ENCODE results near the gene AGFG2. TPM values are rescaled to one million over a fixed set of nuclear protein-coding genes. Genes with fewer than 3 reads are reported as not detected.

AGFG2 gene
- total RNA-seq, 1 donor from 2014 or later, result 27.1 TPM

DNA sequence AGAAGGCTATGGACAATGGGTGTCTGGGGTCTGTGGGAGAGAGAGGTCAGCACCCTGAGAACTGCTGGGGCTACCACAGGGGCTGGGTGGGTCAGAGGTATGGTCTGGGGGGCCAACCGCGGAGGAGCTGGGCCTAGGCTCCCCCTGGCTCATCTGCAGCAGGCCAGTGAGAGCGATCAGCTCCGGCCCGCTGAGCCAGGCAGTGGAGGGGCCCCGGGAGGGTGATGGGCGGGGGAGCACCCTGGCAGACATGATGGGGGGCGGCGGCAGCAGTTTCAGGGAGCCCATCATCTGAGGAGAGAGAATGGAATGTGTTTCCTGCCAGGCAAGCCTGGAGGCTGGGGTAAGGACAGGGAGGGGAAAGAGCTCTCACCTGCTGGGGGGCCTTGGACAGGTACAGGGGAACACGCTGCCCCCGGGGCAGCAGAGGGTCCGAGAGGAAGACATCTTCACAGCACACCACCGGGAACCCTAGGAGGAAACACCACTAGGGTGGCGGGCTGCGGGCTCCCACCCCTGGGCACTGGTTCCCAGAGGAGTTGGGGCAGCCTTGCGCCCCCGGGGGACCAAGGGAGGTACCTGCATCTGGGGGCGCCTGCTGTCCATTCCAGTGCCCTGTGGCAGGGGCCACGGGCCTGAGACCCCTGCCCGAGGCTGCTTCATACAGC lies 33.4 kb downstream of the AGFG2 start:
- no peak for DNase-seq (ENCODE audit: low read depth, low spot score)

- no peak for DNase-seq (ENCODE audit: low read depth, low spot score)
These were observed 34.1 kb downstream of the AGFG2 start for GRCh38 chr7:100572949-100573675.

- no peak for DNase-seq (ENCODE audit: low read depth, low spot score)
These were observed 34.8 kb downstream of the AGFG2 start, which contains the start of gene SAP25 for GRCh38 chr7:100573691-100574361. SAP25 (minus strand) TSS chr7:100573900; CDS start chr7:100573742, 158 bp downstream.

GRCh38 chr7:100574362-100575205 lies 35.6 kb downstream of the AGFG2 start:
- no peak for DNase-seq (ENCODE audit: low read depth, low spot score)

DNA sequence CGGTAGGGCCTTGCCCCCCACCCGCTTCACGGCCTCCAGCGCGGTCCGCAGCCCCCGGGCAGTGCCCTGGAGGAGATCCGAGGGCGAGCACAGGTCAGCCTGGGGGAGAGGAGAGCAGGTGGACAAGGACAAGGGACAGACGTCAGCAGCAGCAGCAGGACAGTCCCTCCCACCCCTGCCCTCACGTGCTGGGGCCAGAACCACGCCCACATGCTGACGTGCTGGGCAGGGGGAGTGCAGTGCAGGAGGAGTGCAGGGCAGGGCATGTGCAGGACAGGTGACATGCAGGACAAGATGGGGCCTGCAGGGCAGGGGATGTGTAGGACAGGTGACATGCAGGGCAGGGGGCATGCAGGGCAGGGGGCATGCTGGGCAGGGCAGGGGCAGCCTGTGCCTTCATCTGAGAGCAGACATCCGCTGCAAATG lies 36.2 kb downstream of the AGFG2 start:
- no peak for DNase-seq (ENCODE audit: low read depth, low spot score)

DNA sequence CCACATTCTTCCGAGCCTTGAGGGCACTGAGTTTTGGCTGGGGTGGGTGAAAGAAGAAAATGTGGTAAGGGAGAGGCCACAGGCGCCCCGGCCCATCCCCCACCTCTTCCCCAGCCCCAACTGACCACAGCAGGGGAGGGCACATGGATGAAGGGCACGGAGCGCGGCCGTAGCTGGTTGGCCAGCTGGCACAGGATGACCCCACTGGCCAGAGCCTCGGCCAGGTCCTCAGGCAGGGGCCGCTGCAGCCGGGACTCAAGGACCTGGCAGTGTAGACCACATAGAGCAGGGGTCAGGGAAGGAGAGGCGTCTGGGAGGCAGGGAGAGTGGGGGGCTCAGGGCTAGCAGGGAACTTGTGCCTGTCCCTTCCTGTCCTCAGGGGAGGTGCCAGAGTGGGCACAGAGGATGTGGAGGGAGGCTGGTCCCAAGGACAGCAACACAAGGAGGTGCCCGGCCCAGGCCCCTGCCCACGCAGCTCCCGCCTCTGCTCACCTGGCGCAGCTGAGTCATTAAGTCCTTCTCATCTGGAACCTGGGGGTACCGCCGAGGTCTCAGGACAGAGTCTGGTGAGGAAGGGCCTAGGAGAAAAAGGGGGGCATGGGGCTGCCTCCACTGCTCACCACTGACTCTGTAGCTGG lies 36.9 kb downstream of the AGFG2 start:
- no peak for DNase-seq (ENCODE audit: low read depth, low spot score)

DNA sequence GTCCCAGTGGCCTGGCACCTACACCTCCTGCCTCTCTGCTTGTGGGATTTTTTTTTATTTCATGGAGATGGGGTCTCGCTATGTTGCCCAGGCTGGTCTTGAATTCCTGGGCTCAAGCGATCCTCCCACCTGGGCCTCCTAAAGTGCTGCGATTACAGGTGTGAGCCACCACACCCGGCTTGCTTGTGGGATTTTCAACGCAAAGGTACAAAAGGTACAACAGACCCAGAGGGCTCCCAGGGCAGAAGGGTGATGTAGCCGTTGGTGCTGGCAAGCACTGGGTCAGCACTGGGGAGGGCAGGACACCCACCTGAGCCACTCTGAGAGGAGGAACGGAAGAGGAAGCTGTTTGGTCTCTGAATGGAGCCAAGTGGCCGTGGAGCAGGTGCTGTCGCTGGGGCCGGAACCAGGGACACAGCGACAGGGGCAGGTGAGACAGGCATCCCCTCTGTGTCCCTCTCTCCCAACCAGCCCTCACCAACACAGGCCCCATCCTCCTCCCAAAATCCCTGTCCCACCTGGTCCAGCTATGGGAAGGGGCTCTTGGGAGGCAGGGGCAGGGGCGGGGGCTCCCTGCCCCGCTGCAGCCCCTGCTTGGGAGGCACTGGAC lies 37.5 kb downstream of the AGFG2 start:
- DNase-seq (ENCODE audit: low read depth, low spot score), result no peak

DNA sequence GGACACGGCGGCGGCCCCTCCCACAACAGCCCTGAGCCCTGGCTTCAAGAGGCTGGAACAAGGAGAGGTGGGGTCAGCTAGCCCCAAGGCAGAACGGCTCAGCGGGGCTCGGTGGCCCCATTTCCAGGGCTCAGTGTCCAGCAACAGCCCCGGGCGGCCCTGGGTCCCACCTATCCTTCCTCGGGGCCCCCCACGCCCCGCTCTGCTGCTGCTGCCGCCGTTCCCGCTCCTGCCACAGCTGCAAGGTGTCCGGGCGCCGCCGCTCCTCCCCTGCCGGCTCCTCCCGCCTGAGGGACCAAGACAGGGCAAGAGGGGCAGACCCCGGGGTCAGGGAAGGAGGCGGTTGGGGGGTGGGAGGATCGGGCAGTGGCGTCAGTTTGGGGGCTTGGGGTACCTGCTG lies 38.1 kb downstream of the AGFG2 start:
- DNase-seq (ENCODE audit: low read depth, low spot score), result no peak

DNA sequence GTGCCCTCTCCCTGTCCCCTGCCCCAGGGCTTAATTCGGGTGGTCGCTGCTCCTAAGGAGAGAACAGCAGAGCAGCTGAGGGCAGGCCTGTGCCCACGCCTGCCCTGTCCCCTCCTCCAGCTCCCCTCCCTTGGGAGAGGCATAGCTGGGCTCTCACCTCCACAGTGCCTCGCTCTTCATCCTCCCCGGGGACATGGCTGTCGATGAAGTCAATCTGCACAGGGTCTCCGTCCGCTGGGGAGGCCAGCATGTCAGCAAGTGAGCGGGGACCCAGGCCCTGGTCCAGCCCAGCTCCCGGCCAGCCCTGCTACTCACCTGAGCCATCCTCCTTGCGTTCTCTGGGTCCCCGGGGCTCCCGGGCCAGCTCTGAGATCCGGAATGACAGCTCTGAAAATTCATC lies 38.5 kb downstream of the AGFG2 start:
- DNase-seq (ENCODE audit: low read depth, low spot score), result no peak

DNA sequence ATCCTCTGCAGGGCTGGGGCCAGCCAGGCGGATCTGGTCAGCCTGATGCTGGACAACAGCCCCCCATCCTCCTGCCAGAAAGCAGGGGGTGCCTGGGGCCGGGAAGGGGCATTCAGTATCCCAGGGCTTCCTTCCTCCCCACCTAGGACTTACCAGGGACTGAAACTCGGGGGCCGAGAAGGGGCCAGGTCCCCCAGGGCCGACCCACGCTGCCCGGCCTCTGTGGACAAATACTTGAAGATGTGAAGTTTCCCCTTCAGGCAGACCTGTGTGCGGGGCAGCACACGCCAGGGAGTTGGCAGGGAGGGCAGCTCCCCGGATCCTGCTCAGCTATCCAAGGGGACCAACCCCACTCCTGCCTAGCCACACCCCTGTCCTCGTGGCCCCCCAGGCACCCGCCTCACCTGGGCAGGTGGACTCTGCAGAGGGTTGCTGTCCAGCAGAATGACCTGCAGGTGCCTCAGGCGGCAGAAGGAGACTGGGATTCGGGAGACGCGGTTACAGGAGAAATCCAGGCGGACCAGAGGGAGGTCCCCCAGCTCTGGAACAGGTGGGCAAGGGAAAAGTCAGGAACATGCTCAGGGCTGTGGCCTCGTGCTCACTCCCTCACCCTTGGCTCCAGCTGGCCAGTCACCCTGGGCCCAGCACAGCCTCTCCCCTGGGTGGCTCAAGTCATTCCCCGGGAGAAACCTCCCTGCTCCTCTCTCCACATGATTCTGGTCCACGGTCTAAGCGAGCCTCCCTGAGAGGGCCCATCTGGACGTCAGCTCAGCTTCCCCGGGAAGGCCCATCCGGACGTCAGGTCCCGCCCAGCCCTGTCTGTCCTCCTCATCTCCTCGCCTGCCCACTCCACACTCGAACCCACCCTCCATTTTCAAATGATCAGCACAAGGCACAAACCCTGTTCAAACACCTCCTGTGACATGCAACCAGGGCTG lies 39.5 kb downstream of the AGFG2 start:
- no peak for DNase-seq (ENCODE audit: low read depth, low spot score)

GRCh38 chr7:100580466-100581283 lies 41.7 kb downstream of the AGFG2 start:
- no peak for DNase-seq (ENCODE audit: low read depth, low spot score)

DNA sequence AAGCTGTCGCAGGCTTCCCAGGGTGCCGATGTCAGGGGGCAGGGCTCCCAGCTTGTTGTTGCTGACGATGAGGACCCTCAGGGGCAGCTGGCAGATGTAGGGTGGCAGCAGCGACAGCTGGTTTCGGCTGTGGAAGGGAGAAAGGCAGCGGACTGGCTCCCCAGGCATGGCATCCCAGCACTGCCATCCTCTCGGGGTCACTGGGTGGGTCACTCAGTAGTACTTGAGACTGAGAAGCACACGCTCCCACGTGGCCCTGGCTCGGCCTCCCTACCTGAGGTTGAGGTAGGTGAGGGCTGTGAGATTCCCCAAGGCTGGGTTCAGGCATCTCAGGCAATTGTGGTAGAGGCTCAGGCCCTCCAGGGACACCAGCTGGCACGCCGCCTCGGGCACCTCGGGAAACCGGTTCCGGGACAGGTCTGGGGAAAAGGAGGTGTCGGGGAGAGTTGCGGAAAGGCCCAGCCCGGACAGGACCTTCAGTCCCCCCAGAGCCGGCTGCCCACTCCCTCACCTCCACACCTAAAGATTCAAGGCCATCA lies 43.1 kb downstream of the AGFG2 start:
- no peak for DNase-seq (ENCODE audit: low read depth, low spot score)

- DNase-seq (ENCODE audit: low read depth, low spot score), result no peak
These were observed 43.6 kb downstream of the AGFG2 start for GRCh38 chr7:100582650-100583049.

DNA sequence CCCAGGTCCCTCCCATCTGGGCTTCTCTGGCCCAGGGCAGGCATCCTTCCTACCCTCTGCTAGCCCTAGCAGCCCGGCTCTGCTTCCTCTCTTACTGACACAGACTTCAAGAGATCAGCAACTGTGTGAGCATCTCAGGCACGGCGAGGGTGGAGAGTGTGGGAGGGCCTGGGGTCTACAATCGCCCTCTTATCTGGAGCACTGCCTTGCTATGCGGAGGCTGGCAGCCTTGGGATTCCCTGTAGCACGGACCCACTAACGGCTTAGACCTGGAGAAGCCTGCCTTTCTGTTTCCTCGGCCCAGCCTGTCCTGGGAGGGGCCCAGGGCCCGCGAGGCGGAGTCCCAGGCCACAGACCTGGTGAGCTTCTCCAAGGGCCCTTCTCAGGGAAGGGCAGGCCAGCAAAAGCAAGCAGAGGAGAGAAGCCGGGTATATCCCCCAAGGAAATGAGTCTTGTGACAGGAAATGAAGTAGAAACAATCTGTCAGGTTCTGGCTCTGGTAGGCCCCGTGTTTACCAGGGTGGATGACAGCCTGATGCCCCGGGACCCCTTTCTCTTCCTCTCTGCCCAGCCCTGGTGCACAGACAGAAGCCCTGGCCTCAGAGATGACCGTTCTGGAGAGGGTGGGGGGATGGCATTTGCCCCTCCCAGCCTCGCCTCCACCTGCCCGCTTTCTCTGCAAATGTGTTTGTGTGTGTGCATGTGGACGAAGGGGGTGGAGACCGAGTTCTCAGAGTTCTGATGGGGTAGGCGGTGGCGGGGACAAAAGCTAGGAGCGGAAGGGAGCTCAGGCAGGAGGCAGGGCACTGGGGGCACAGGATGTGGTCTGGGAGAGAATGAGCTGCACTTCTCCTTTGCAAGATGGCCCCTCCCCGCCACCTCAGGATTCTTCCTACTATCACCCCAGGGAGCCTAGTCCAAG lies 44.4 kb downstream of the AGFG2 start:
- no peak for DNase-seq (ENCODE audit: low read depth, low spot score)

GRCh38 chr7:100584054-100584682 lies 45.2 kb downstream of the AGFG2 start:
- DNase-seq (ENCODE audit: low read depth, low spot score), result no peak

DNA sequence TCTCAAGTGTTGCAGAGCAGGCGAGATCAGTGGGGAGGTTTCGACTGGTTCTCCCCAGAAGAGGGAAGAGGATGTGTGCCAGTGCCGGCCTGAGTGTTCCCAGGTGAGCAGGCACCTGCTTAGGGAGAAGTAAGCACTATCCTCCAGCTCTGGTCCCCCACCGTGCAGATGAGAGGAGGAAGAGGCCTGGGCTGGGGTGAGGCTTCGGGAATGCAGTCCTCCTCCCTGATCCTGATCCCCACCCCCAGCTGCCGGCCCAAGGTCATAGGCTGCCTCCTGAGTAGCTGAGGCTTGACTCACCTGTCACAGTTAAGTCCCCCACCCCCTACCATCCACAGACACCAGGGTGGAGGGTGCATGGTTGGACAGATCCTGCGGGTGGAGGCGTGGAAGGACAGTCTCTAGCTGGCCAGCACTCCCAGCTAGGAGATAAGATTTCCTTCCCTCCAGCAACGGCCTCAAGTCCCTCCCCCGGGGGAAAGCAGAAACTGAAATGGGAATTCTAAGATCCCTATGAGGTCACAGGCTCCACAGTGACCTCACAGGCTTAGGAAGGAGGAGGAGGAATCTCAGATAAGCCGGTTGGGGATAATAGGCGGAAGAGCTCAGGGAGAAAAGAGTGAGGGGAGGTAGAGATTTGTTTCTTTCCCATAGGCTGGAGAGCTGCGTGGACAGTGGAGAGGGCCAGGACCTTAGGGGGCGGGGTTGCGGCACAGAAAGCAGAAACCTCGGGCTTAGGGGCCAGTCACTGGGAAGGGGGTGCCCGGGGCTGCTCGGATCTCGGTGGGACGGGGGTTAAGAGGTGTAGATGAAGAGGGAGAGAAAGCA lies 45.9 kb downstream of the AGFG2 start:
- DNase-seq (ENCODE audit: low read depth, low spot score), result peak; percentile 58
